Brain microvascular endothelial cell (primary cell): ENCODE measurements around the gene TNIP1.
A peak's percentile ranks its signal among the peaks of the same experiment; 100 is the strongest.

Experiments used
- DNase-seq: peaks from one replicate; pipeline ENCODE4 v3.0.0-alpha.2; 2020
- H3K27ac ChIP-seq: fragments of 250-450 bp; sonication (Bioruptor Pico); 2 replicates; pipeline ENCODE4 v1.5.1; 2020; ENCODE audit warnings: mild to moderate bottlenecking, moderate library complexity
- H3K27me3 ChIP-seq: fragments of 250-450 bp; sonication (Bioruptor Pico); replicated peaks from 2 replicates; pipeline ENCODE4 v1.5.1; 2020; ENCODE audit warnings: mild to moderate bottlenecking
- H3K36me3 ChIP-seq: fragments of 250-450 bp; sonication (Bioruptor Pico); replicated peaks from 2 replicates; pipeline ENCODE4 v1.5.1; 2020; ENCODE audit warnings: mild to moderate bottlenecking
- H3K4me3 ChIP-seq: 2 replicates; pipeline ENCODE4 v1.5.1; 2011; ENCODE audit warnings: low read depth, mild to moderate bottlenecking, control low read depth, low read length, moderate library complexity
- in situ Hi-C: cut with HindIII; loops from 2 replicates; pipeline ENCODE4 v1.10.0; 2017; ENCODE audit warnings: low sequenced_read_pairs, low pct_ligation_motif_present
- TF ChIP-seq, protein P1 (sequence below): IDR thresholded peaks from 2 replicates; pipeline ENCODE4 v1.5.1; 2011; ENCODE audit warnings: low read depth, mild to moderate bottlenecking, moderate library complexity, low read length, control low read depth, inconsistent platforms; ENCODE audit errors: missing control alignments

TNIP1 gene

DNA sequence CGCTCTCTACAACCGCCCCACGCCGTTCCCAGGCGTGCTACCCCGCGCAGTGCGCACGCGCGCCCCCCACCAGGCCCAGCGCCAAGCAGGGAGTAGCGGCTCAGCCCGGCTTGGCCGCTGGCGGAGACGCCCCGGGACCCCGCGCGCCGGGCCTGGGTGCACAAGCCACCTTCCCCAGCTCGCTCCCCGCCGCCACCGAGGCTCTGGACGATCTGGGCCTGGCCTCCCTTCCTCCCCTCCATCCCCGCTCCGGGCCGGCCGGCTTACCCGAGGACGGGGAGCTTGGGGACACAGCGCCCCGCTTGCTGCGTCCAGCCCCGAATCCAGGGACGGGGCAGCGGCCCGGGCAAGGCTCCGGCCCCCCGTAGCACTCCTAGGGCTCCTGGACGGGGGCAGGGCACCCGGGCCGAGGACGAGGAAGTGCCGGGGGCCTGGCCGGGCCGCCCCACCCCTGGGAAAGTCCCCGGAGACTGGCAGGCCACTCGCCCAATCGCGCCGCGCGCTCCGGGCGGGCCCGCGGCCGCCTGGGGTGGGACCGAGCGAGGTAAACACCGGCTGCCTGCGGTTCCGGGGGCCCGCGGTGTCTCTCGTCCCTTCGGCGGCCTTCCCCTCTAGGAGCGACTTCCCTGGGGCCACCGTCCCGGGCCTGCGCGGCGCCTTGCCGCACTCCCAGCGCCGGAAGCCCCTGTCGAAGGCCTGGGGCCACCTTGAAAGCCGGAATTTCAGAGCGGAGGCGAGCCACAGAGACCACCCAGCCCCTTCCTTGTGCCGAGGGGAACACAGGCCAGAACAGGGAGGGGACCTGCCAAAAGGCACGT, at the start of gene TNIP1:
TNIP1 (minus strand) TSS at position 422 of the 818 bp plus-strand sequence. CDS start 15,939 bp downstream, outside the sequence.
- H3K4me3 ChIP-seq: peak within 1 kb of the TSS; percentile 74
- H3K36me3 ChIP-seq: peaks cover 7% of the 10 kb centered on the region
- peak; percentile 78 for DNase-seq
- in situ Hi-C loops: no loop called here
- H3K27ac ChIP-seq: peak within 1 kb of the TSS; percentile 99
- TF ChIP-seq, protein P1, sequence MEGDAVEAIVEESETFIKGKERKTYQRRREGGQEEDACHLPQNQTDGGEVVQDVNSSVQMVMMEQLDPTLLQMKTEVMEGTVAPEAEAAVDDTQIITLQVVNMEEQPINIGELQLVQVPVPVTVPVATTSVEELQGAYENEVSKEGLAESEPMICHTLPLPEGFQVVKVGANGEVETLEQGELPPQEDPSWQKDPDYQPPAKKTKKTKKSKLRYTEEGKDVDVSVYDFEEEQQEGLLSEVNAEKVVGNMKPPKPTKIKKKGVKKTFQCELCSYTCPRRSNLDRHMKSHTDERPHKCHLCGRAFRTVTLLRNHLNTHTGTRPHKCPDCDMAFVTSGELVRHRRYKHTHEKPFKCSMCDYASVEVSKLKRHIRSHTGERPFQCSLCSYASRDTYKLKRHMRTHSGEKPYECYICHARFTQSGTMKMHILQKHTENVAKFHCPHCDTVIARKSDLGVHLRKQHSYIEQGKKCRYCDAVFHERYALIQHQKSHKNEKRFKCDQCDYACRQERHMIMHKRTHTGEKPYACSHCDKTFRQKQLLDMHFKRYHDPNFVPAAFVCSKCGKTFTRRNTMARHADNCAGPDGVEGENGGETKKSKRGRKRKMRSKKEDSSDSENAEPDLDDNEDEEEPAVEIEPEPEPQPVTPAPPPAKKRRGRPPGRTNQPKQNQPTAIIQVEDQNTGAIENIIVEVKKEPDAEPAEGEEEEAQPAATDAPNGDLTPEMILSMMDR: no peak
- no peaks in the 10 kb centered on the region for H3K27me3 ChIP-seq

- in situ Hi-C loops: no loop called here
- H3K27me3 ChIP-seq: no peaks in the 10 kb centered on the region
- peaks cover 94% of the 10 kb centered on the region for H3K36me3 ChIP-seq
- H3K27ac ChIP-seq: no peak overlapping the region
- no peak for DNase-seq
- TF ChIP-seq, protein P1: no peak
- H3K4me3 ChIP-seq: no peak overlapping the region
These were observed 49.5 kb upstream of the TNIP1 start for GRCh38 chr5:151130235-151130921.

DNA sequence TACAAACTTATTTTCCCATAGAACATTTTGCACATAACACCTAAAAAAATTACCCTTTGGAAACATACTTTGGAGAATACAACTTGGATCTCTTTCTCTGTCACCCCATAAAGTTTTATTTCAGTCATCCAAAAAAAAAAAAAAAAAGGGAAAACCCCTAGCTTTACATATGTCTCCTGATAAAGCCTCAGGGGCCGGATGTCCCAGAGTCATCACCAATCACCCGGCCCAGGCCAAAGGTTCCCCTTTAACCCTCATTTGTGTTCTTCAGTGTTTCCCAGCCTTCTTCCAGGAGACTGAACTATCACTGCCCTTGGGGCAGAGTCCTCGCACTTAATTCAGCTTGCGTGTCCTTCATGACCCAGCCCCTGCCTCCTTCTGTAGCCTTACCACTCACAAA, 48.0 kb upstream of the TNIP1 start:
- in situ Hi-C loops: no loop called here

GRCh38 chr5:151127926-151128325, 47.1 kb upstream of the TNIP1 start:
- Histone ChIP-seq H3K27me3 (no peaks in the 10 kb centered on the region), H3K36me3 (peaks cover 92% of the 10 kb centered on the region), H3K4me3 (no peak overlapping the region), H3K27ac (no peak overlapping the region)
- TF ChIP-seq, protein P1: no peak
- in situ Hi-C loops: no loop called here
- DNase-seq: no peak

More for the DNA sequence above, 48.0 kb upstream of the TNIP1 start:
- no peak overlapping the region for H3K27ac ChIP-seq
- TF ChIP-seq, protein P1: no peak
- no peak for DNase-seq
- no peak overlapping the region for H3K4me3 ChIP-seq
- H3K27me3 ChIP-seq: no peaks in the 10 kb centered on the region
- peaks cover 92% of the 10 kb centered on the region for H3K36me3 ChIP-seq

DNA sequence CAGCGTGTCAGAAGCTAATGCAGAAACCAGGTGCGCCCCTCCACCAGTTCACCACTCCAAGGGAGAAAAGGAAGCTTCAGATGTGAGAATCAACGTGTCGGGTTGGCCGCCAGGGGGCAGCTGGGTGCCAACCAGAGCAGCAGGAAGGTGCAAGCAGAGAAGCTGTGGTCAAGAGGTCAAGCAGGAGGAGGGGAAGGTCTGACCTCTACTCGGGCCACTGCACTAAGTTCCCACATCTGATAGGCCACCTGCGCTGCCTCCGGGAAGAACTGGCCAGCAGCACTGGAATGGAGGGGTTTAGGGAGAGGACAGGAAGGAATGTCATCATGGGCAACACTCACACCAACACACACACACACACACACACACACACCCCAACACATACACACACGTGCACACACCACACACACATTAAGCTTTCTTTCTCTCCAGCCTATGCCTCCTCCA, 45.4 kb upstream of the TNIP1 start:
- Histone ChIP-seq H3K4me3 (no peak overlapping the region), H3K27ac (no peak overlapping the region), H3K36me3 (peaks cover 93% of the 10 kb centered on the region), H3K27me3 (no peaks in the 10 kb centered on the region)
- peak; percentile 39 for DNase-seq
- TF ChIP-seq, protein P1: peak; percentile 93
- in situ Hi-C loops: no loop called here
